OCI-LY7 (cell line): ENCODE measurements around the gene SHISAL1.

ENCODE experiments used
- EZH2phosphoT487 ChIP-seq: fragments of 200-600 bp; sonication (generic); IDR thresholded peaks from 2 replicates; pipeline ENCODE4 v1.6.1; 2018; ENCODE audit warnings: low read depth, borderline replicate concordance, mild to moderate bottlenecking, mixed run types, antibody characterized with exemption, low read length, moderate library complexity, mixed read lengths
- TF ChIP-seq, protein P1 (sequence below): fragments of 200-600 bp; sonication (generic); conservative IDR thresholded peaks from 2 replicates; pipeline ENCODE4 v1.5.1; 2014; ENCODE audit warnings: mild to moderate bottlenecking, antibody characterized with exemption, low read length, moderate library complexity, mixed read lengths

- TF ChIP-seq, protein P1, sequence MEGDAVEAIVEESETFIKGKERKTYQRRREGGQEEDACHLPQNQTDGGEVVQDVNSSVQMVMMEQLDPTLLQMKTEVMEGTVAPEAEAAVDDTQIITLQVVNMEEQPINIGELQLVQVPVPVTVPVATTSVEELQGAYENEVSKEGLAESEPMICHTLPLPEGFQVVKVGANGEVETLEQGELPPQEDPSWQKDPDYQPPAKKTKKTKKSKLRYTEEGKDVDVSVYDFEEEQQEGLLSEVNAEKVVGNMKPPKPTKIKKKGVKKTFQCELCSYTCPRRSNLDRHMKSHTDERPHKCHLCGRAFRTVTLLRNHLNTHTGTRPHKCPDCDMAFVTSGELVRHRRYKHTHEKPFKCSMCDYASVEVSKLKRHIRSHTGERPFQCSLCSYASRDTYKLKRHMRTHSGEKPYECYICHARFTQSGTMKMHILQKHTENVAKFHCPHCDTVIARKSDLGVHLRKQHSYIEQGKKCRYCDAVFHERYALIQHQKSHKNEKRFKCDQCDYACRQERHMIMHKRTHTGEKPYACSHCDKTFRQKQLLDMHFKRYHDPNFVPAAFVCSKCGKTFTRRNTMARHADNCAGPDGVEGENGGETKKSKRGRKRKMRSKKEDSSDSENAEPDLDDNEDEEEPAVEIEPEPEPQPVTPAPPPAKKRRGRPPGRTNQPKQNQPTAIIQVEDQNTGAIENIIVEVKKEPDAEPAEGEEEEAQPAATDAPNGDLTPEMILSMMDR = no peak
- no peak for TF ChIP-seq EZH2phosphoT487
Observed at GRCh38 chr22:44237290-44237689, 75.5 kb downstream of the SHISAL1 start.
